Measurements from ENCODE around the gene SLFN13. TPM values are rescaled to one million over a fixed set of nuclear protein-coding genes. Genes with fewer than 3 reads are reported as not detected.

Gene SLFN13
- total RNA-seq, 1 experiment from 2014 or later: 38.5 TPM

DNA sequence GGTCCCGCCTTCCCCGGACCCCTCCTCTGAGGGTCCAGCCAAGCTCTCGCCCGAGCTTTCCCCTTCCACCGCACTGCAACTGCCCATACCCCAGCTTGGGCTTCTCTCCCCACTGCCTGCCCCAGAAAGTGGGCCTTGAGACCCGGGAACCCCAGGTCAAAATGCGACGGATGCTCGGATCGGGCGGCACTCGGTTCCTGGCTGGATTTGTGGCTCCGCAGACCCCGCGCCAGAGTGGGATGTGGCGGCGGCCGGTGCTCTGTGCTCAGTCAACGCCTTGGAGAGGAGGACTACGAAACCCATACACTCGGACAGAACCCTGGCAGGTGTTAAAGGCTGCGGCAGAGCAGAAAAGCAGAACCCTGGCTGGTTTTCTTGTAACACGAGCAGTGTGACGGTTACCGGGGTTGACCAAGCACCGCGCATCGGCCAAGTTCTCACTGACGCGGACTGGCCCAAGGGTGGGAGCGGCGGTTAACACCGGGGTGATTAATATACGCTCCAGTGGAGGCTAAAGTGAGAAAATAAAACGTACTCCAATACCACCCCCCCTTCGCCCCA is 885 bp upstream of the SLFN13 start:
- BruUV-seq (replicated peaks): no TSS peak
- POLR2A ChIA-PET (ENCODE audit: unreplicated experiment): no interaction called here
- peaks cover 27% of the 10 kb centered on the region for H3K27me3 ChIP-seq (ENCODE audit: insufficient read depth, low read depth)

GRCh38 chr17:35448899-35449227 is 297 bp upstream of the SLFN13 start:
- no peaks in the 10 kb centered on the region for H3K79me2 ChIP-seq (ENCODE audit: low read depth)
- H3F3A ChIP-seq (ENCODE audit: insufficient read depth, low read depth): no peaks in the 10 kb centered on the region
- TF ChIP-seq EZH2 (IDR thresholded peaks at IDR 0.05; ENCODE audit: low read depth) (no peak), CTCF (conservative IDR thresholded peaks at IDR 0.05) (no peak)
- ChIA-PET POLR2A (ENCODE audit: unreplicated experiment) (interaction anchor here (0.7 kb wide), 1 partner anchor 808 kb away, joined by 4 read pairs; no protein-coding TSS in a partner anchor), CTCF (no interaction called here)
- H3K4me2 ChIP-seq: peak overlapping the region; percentile 73; the same call in 1 of the 2 replicates
- H2AFZ ChIP-seq: peak overlapping the region; percentile 75; the same call in 1 of the 2 replicates
- peaks cover 31% of the 10 kb centered on the region for H3K27me3 ChIP-seq (ENCODE audit: insufficient read depth, low read depth)
- no peak overlapping the region for H3K4me3 ChIP-seq
- no peaks in the 10 kb centered on the region for H3K9me2 ChIP-seq (ENCODE audit: insufficient read depth)
- DNase-seq: no peak
- H3K27ac ChIP-seq: no peak overlapping the region
- no peaks in the 10 kb centered on the region for H3K4me1 ChIP-seq (replicated peaks; ENCODE audit: insufficient read depth)
- intact Hi-C loops (cut with micrococcal nuclease; ENCODE audit: unreplicated experiment): loop anchor here (1.0 to 5.0 kb wide), 2 partner anchors 16 to 207 kb away; partner anchors contain the start of gene SLFN5
- no peaks in the 10 kb centered on the region for H3K9me3 ChIP-seq (ENCODE audit: insufficient read depth, low read depth)
- BruUV-seq (replicated peaks): TSS peak; percentile 31
- no peaks in the 10 kb centered on the region for H3K36me3 ChIP-seq (ENCODE audit: low read depth)
- no peaks in the 10 kb centered on the region for H4K20me1 ChIP-seq (ENCODE audit: insufficient read depth)

More for the DNA sequence above, 885 bp upstream of the SLFN13 start:
- CTCF ChIA-PET: no interaction called here
- no peaks in the 10 kb centered on the region for H3K79me2 ChIP-seq (ENCODE audit: low read depth)
- no peaks in the 10 kb centered on the region for H3K9me3 ChIP-seq (ENCODE audit: insufficient read depth, low read depth)
- H3K27ac ChIP-seq: no peak overlapping the region
- H2AFZ ChIP-seq: no peak overlapping the region
- no peaks in the 10 kb centered on the region for H3K9me2 ChIP-seq (ENCODE audit: insufficient read depth)
- intact Hi-C loops (cut with micrococcal nuclease; ENCODE audit: unreplicated experiment): loop anchor here (5.0 kb wide), 1 partner anchor 207 kb away; the partner anchor contains the start of gene SLFN5
- no peaks in the 10 kb centered on the region for H3K36me3 ChIP-seq (ENCODE audit: low read depth)
- no peaks in the 10 kb centered on the region for H3F3A ChIP-seq (ENCODE audit: insufficient read depth, low read depth)
- no peak overlapping the region for H3K4me3 ChIP-seq
- no peaks in the 10 kb centered on the region for H4K20me1 ChIP-seq (ENCODE audit: insufficient read depth)
- H3K4me2 ChIP-seq: no peak overlapping the region
- DNase-seq: no peak
- no peak for TF ChIP-seq EZH2 (IDR thresholded peaks at IDR 0.05; ENCODE audit: low read depth)
- no peak for TF ChIP-seq CTCF (conservative IDR thresholded peaks at IDR 0.05)
- H3K4me1 ChIP-seq (replicated peaks; ENCODE audit: insufficient read depth): no peaks in the 10 kb centered on the region

- POLR2A ChIA-PET (ENCODE audit: unreplicated experiment): interaction anchor here (0.7 kb wide), 1 partner anchor 14 kb away, joined by 4 read pairs; no protein-coding TSS in a partner anchor
- TF ChIP-seq CTCF (conservative IDR thresholded peaks at IDR 0.05) (no peak), EZH2 (IDR thresholded peaks at IDR 0.05; ENCODE audit: low read depth) (no peak)
- Histone ChIP-seq H3K9me2 (ENCODE audit: insufficient read depth) (no peaks in the 10 kb centered on the region), H3K9me3 (ENCODE audit: insufficient read depth, low read depth) (no peaks in the 10 kb centered on the region), H3K4me3 (no peak overlapping the region), H2AFZ (no peak overlapping the region), H3K4me2 (no peak overlapping the region), H3K27me3 (ENCODE audit: insufficient read depth, low read depth) (peaks cover 31% of the 10 kb centered on the region), H3K4me1 (replicated peaks; ENCODE audit: insufficient read depth) (no peaks in the 10 kb centered on the region), H3F3A (ENCODE audit: insufficient read depth, low read depth) (no peaks in the 10 kb centered on the region), H3K79me2 (ENCODE audit: low read depth) (no peaks in the 10 kb centered on the region), H3K36me3 (ENCODE audit: low read depth) (no peaks in the 10 kb centered on the region), H3K27ac (no peak overlapping the region), H4K20me1 (ENCODE audit: insufficient read depth) (no peaks in the 10 kb centered on the region)
- CTCF ChIA-PET: no interaction called here
- intact Hi-C loops (cut with micrococcal nuclease; ENCODE audit: unreplicated experiment): loop anchor here (5.0 kb wide), 1 partner anchor 205 kb away; the partner anchor contains the start of gene SLFN5
- DNase-seq: no peak
- TSS peak; percentile 40 for BruUV-seq (replicated peaks)
Measured at GRCh38 chr17:35447499-35447898, 1.1 kb downstream of the SLFN13 start.

All from PC-9 (cell line).